Sigmoid colon (tissue), 4 donors: Measurements from ENCODE around the gene MGARP.

Source experiments
- POLR2A ChIP-seq, 2 donors: fragments of 450-650 bp; IDR thresholded peaks; one replicate each; pipeline ENCODE4 v1.6.1; 2016; ENCODE audit warnings: antibody characterized with exemption in 2 of 2, mild to moderate bottlenecking in 2 of 2, moderate library complexity in 2 of 2
- POLR2AphosphoS5 ChIP-seq, 4 donors: sonication (generic); formaldehyde crosslinking; IDR thresholded peaks; one replicate each; pipeline ENCODE4 v1.6.1; 2017; ENCODE audit warnings: antibody characterized with exemption in 4 of 4
- TF ChIP-seq, protein P1 (sequence below), 4 experiments: fragments of 450-650 bp in 3 of 4; fragments of 200-600 bp in 1 of 4; IDR thresholded peaks; one replicate each; pipeline ENCODE4 v1.5.1; 2016 to 2019; ENCODE audit warnings: antibody characterized with exemption in 4 of 4, mild to moderate bottlenecking in 3 of 4, moderate library complexity in 2 of 4

GRCh38 chr4:139219450-139220055 lies 60.5 kb downstream of the MGARP start:
- TF ChIP-seq, protein P1, sequence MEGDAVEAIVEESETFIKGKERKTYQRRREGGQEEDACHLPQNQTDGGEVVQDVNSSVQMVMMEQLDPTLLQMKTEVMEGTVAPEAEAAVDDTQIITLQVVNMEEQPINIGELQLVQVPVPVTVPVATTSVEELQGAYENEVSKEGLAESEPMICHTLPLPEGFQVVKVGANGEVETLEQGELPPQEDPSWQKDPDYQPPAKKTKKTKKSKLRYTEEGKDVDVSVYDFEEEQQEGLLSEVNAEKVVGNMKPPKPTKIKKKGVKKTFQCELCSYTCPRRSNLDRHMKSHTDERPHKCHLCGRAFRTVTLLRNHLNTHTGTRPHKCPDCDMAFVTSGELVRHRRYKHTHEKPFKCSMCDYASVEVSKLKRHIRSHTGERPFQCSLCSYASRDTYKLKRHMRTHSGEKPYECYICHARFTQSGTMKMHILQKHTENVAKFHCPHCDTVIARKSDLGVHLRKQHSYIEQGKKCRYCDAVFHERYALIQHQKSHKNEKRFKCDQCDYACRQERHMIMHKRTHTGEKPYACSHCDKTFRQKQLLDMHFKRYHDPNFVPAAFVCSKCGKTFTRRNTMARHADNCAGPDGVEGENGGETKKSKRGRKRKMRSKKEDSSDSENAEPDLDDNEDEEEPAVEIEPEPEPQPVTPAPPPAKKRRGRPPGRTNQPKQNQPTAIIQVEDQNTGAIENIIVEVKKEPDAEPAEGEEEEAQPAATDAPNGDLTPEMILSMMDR (IDR thresholded peaks at IDR 0.05) = no peak
- TF ChIP-seq POLR2A (IDR thresholded peaks at IDR 0.05) (no peak), POLR2AphosphoS5 (IDR thresholded peaks at IDR 0.05) (no peak)
